A549 (cell line): ENCODE results near the gene COL5A2.

Experiments used
- CTCF ChIP-seq: fragments of >200 bp; sonication (Bioruptor Twin); formaldehyde crosslinking; IDR thresholded peaks from 3 replicates; pipeline ENCODE4 v1.5.1; 2016
- EHMT2 ChIP-seq: fragments of 200-600 bp; sonication (generic); IDR thresholded peaks from 2 replicates; pipeline ENCODE4 v1.6.1; 2016; ENCODE audit warnings: antibody characterized with exemption, low read depth, mild to moderate bottlenecking, moderate library complexity
- MAZ ChIP-seq: fragments of 150-350 bp; IDR thresholded peaks from 2 replicates; pipeline ENCODE4 v1.6.1; 2014; ENCODE audit warnings: antibody characterized with exemption, low read depth, low read length, borderline replicate concordance
- RAD21 ChIP-seq, 2 experiments: fragments of >200 bp in 1 of 2; sonication (Bioruptor Twin) in 1 of 2; formaldehyde crosslinking in 1 of 2; IDR thresholded peaks in 1 of 2; conservative IDR thresholded peaks in 1 of 2; 2 replicates in 1 of 2; 3 replicates in 1 of 2; pipeline ENCODE4 v1.6.1; 2012 to 2018; ENCODE audit warnings: inconsistent platforms in 1 of 2
- RFX5 ChIP-seq: fragments of 450-650 bp; IDR thresholded peaks from 2 replicates; pipeline ENCODE4 v1.7.1; 2014; ENCODE audit warnings: antibody characterized with exemption, mild to moderate bottlenecking, moderate library complexity
- SREBF2 ChIP-seq: fragments of 450-650 bp; IDR thresholded peaks from 2 replicates; pipeline ENCODE4 v1.6.1; 2014; ENCODE audit warnings: mild to moderate bottlenecking, moderate library complexity

GRCh38 chr2:189127756-189128155 lies 51.8 kb downstream of the COL5A2 start:
- TF ChIP-seq MAZ = no peak
- TF ChIP-seq RAD21 (conservative IDR thresholded peaks at IDR 0.05 in 1 of 2, IDR thresholded peaks at IDR 0.05 in 1 of 2) = no peak
- TF ChIP-seq SREBF2 = no peak
- TF ChIP-seq CTCF = no peak
- TF ChIP-seq RFX5 = no peak
- no peak for TF ChIP-seq EHMT2
